PFSK-1 (cell line): ENCODE measurements around the gene DCAF10.

Experiments used
- FOXP2 ChIP-seq: optimal IDR thresholded peaks from 2 replicates; pipeline ENCODE3; 2011; ENCODE audit warnings: borderline replicate concordance, control low read depth, inconsistent platforms; ENCODE audit not compliant: insufficient read depth; ENCODE audit errors: extremely low read length, extremely low read depth
- POLR2AphosphoS5 ChIP-seq: IDR thresholded peaks from 2 replicates; pipeline ENCODE4 v1.6.1; 2012; ENCODE audit warnings: low read depth, mild to moderate bottlenecking, control low read depth, low read length, moderate library complexity
- SIN3A ChIP-seq: IDR thresholded peaks from 2 replicates; pipeline ENCODE4 v1.6.1; 2012; ENCODE audit warnings: mild to moderate bottlenecking, low read length, moderate library complexity, borderline replicate concordance; ENCODE audit not compliant: insufficient read depth
- TAF1 ChIP-seq: IDR thresholded peaks from 2 replicates; pipeline ENCODE4 v1.6.1; 2012; ENCODE audit warnings: low read length, control low read depth, borderline replicate concordance; ENCODE audit not compliant: insufficient read depth
- TF ChIP-seq, protein P1 (sequence below), 2 experiments: IDR thresholded peaks; 2 replicates each; pipeline versions ENCODE4 v1.6.1 to v1.8.0; 2011 to 2012; ENCODE audit warnings: low read depth in 2 of 2, low read length in 2 of 2, control low read depth in 1 of 2, inconsistent platforms in 1 of 2, mild to moderate bottlenecking in 1 of 2, moderate library complexity in 1 of 2; ENCODE audit not compliant: insufficient read depth in 1 of 2

The DCAF10 gene

GRCh38 chr9:37915911-37916470 lies 115.4 kb downstream of the DCAF10 start:
- TF ChIP-seq TAF1, result no peak
- TF ChIP-seq, protein P1, sequence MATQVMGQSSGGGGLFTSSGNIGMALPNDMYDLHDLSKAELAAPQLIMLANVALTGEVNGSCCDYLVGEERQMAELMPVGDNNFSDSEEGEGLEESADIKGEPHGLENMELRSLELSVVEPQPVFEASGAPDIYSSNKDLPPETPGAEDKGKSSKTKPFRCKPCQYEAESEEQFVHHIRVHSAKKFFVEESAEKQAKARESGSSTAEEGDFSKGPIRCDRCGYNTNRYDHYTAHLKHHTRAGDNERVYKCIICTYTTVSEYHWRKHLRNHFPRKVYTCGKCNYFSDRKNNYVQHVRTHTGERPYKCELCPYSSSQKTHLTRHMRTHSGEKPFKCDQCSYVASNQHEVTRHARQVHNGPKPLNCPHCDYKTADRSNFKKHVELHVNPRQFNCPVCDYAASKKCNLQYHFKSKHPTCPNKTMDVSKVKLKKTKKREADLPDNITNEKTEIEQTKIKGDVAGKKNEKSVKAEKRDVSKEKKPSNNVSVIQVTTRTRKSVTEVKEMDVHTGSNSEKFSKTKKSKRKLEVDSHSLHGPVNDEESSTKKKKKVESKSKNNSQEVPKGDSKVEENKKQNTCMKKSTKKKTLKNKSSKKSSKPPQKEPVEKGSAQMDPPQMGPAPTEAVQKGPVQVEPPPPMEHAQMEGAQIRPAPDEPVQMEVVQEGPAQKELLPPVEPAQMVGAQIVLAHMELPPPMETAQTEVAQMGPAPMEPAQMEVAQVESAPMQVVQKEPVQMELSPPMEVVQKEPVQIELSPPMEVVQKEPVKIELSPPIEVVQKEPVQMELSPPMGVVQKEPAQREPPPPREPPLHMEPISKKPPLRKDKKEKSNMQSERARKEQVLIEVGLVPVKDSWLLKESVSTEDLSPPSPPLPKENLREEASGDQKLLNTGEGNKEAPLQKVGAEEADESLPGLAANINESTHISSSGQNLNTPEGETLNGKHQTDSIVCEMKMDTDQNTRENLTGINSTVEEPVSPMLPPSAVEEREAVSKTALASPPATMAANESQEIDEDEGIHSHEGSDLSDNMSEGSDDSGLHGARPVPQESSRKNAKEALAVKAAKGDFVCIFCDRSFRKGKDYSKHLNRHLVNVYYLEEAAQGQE (IDR thresholded peaks at IDR 0.05; ENCODE audit: insufficient read depth in 1 of 2, low read depth in 2 of 2, low read length in 2 of 2), result no peak
- no peak for TF ChIP-seq POLR2AphosphoS5
- TF ChIP-seq SIN3A, result no peak
- no peak for TF ChIP-seq FOXP2

GRCh38 chr9:37916471-37917312 lies 116.1 kb downstream of the DCAF10 start:
- TF ChIP-seq FOXP2 (no peak), POLR2AphosphoS5 (no peak), TAF1 (no peak), SIN3A (no peak)
- TF ChIP-seq, protein P1 (IDR thresholded peaks at IDR 0.05; ENCODE audit: insufficient read depth in 1 of 2, low read depth in 2 of 2, low read length in 2 of 2), result no peak
